HL-60 (cell line): ENCODE data around the gene COLQ. TPM values are rescaled to one million over a fixed set of nuclear protein-coding genes. Genes with fewer than 3 reads are reported as not detected.

ENCODE experiments used
- DNase-seq, 2 experiments: peaks; one replicate each; pipeline ENCODE4 v3.0.0-alpha.2; 2010 to 2020; ENCODE audit warnings: low read depth in 1 of 2, low spot score in 1 of 2
- H3K27ac ChIP-seq: fragments of 250-450 bp; sonication (Bioruptor Pico); replicated peaks from 2 replicates; pipeline ENCODE4 v1.5.1; 2020; ENCODE audit warnings: mild to moderate bottlenecking, moderate library complexity
- H3K27me3 ChIP-seq: fragments of 250-450 bp; sonication (Bioruptor Pico); 2 replicates; pipeline ENCODE4 v1.5.1; 2021; ENCODE audit warnings: mild to moderate bottlenecking, moderate library complexity; ENCODE audit not compliant: insufficient read depth, poor library complexity, severe bottlenecking
- H3K4me3 ChIP-seq: replicated peaks from 2 replicates; pipeline ENCODE4 v1.5.1; 2011; ENCODE audit warnings: mild to moderate bottlenecking, control low read depth, low read length; ENCODE audit not compliant: insufficient read depth
- GABPA ChIP-seq: IDR thresholded peaks from 2 replicates; pipeline ENCODE4 v1.6.1; 2012; ENCODE audit warnings: low read depth
- POLR2AphosphoS5 ChIP-seq: IDR thresholded peaks from 2 replicates; pipeline ENCODE4 v1.6.1; 2012; ENCODE audit warnings: low read depth
- SPI1 ChIP-seq: IDR thresholded peaks from 2 replicates; pipeline ENCODE4 v1.6.1; 2012; ENCODE audit warnings: low read depth, mild to moderate bottlenecking, borderline replicate concordance
- microRNA-seq: library from miRNA; unstranded; fragments of <30 nt; microRNA quantifications from one replicate; pipeline ENCODE4, GENCODE V29; 2018
- TF ChIP-seq, protein P1 (sequence below): IDR thresholded peaks from one replicate; pipeline ENCODE4 v1.5.1; 2011; ENCODE audit warnings: low read length, control low read depth, inconsistent platforms; ENCODE audit not compliant: insufficient read depth
- TF ChIP-seq, protein P2 (sequence below): IDR thresholded peaks from 2 replicates; pipeline ENCODE4 v1.6.1; 2012; ENCODE audit warnings: low read depth; ENCODE audit not compliant: insufficient replicate concordance

Gene COLQ

DNA sequence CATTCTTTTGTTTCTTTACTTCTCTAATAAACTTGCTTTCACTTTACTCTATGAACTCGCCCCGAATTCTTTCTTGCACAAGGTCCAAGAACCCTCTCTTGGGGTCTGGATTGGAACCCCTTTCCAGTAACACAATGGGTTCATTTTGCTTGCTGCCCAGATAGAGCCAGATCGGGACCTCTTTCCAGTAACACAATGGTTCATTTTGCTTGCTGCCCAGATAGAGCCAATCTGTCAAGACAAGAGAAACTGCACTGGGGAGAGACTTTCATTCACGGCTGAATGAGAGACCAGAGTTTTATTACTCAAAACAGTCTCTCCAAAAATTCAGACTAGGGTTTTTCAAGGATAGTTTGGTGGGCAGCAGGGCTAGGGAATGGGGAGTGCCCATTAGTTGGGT lies 119.6 kb downstream of the COLQ start:
- no peaks in the 10 kb centered on the region for H3K27me3 ChIP-seq
- no peak overlapping the region for H3K27ac ChIP-seq
- no peak for DNase-seq
- no peak overlapping the region for H3K4me3 ChIP-seq
- TF ChIP-seq SPI1 (no peak), GABPA (no peak), POLR2AphosphoS5 (no peak)
- TF ChIP-seq, protein P1, sequence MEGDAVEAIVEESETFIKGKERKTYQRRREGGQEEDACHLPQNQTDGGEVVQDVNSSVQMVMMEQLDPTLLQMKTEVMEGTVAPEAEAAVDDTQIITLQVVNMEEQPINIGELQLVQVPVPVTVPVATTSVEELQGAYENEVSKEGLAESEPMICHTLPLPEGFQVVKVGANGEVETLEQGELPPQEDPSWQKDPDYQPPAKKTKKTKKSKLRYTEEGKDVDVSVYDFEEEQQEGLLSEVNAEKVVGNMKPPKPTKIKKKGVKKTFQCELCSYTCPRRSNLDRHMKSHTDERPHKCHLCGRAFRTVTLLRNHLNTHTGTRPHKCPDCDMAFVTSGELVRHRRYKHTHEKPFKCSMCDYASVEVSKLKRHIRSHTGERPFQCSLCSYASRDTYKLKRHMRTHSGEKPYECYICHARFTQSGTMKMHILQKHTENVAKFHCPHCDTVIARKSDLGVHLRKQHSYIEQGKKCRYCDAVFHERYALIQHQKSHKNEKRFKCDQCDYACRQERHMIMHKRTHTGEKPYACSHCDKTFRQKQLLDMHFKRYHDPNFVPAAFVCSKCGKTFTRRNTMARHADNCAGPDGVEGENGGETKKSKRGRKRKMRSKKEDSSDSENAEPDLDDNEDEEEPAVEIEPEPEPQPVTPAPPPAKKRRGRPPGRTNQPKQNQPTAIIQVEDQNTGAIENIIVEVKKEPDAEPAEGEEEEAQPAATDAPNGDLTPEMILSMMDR, result no peak
- TF ChIP-seq, protein P2, sequence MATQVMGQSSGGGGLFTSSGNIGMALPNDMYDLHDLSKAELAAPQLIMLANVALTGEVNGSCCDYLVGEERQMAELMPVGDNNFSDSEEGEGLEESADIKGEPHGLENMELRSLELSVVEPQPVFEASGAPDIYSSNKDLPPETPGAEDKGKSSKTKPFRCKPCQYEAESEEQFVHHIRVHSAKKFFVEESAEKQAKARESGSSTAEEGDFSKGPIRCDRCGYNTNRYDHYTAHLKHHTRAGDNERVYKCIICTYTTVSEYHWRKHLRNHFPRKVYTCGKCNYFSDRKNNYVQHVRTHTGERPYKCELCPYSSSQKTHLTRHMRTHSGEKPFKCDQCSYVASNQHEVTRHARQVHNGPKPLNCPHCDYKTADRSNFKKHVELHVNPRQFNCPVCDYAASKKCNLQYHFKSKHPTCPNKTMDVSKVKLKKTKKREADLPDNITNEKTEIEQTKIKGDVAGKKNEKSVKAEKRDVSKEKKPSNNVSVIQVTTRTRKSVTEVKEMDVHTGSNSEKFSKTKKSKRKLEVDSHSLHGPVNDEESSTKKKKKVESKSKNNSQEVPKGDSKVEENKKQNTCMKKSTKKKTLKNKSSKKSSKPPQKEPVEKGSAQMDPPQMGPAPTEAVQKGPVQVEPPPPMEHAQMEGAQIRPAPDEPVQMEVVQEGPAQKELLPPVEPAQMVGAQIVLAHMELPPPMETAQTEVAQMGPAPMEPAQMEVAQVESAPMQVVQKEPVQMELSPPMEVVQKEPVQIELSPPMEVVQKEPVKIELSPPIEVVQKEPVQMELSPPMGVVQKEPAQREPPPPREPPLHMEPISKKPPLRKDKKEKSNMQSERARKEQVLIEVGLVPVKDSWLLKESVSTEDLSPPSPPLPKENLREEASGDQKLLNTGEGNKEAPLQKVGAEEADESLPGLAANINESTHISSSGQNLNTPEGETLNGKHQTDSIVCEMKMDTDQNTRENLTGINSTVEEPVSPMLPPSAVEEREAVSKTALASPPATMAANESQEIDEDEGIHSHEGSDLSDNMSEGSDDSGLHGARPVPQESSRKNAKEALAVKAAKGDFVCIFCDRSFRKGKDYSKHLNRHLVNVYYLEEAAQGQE, result no peak

Small RNAs within 50 kb of the gene (microRNA-seq; reads per million reads assigned to microRNA genes)
- not detected for gene MIR4270
